Erythroblast (primary cell): Measurements from ENCODE around the gene TRIO.

ENCODE experiments used
- GATA1 ChIP-seq: IDR thresholded peaks from 2 replicates; pipeline ENCODE4 v1.6.1; 2011; ENCODE audit warnings: low read depth, mild to moderate bottlenecking, control low read depth, low read length, moderate library complexity
- POLR2A ChIP-seq: IDR thresholded peaks from 2 replicates; pipeline ENCODE4 v1.6.1; 2011; ENCODE audit warnings: mild to moderate bottlenecking, low read length

DNA sequence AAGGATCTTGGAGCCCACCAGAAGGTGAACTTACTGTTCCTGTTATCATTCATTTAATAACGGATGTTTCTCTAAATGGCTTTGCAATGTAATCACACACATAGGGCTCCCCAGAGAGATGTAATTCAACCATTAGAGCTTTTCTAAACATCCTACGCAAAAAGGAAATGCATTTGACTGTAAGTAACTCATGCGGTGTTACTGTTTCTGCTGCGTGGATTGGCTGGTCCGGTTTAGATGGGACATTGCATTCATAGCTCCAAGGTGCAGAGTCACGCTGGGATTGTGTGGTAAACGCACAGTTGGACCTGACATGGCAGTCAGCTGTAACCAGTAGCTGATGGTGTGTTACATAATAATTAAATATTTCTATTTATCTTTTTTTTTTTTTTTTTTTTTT, 252.9 kb downstream of the TRIO start:
- TF ChIP-seq POLR2A: no peak
- no peak for TF ChIP-seq GATA1
